Keratinocyte (primary cell): ENCODE measurements around the gene KLHL2. TPM values are rescaled to one million over a fixed set of nuclear protein-coding genes. Genes with fewer than 3 reads are reported as not detected.

ENCODE experiments used
- DNase-seq: peaks from one replicate; pipeline ENCODE4 v3.0.0-alpha.2; 2011; ENCODE audit warnings: low read depth, missing footprints, low spot score
- FAIRE-seq: peaks from 2 replicates; lab custom pipeline; 2011; peaks lifted over from hg19 to GRCh38; lab: Jason Lieb, UNC
- H2AFZ ChIP-seq: 2 replicates; pipeline ENCODE4 v1.6.0; 2012; ENCODE audit warnings: low read length, control low read depth, inconsistent platforms; ENCODE audit not compliant: control insufficient read depth
- H3K27ac ChIP-seq: 2 replicates; pipeline ENCODE4 v1.5.1; 2011; ENCODE audit warnings: low read length; ENCODE audit not compliant: control insufficient read depth, insufficient read depth
- H3K27me3 ChIP-seq: 3 replicates; pipeline ENCODE4 v1.6.0; 2011; ENCODE audit warnings: low read length; ENCODE audit not compliant: control insufficient read depth, insufficient read depth; ENCODE audit errors: extremely low read depth
- H3K36me3 ChIP-seq, 2 experiments: 2 replicates in 1 of 2; 3 replicates in 1 of 2; pipeline ENCODE4 v1.5.1; 2011; ENCODE audit warnings: low read length in 2 of 2, mild to moderate bottlenecking in 1 of 2; ENCODE audit not compliant: control insufficient read depth in 2 of 2, insufficient read depth in 2 of 2; ENCODE audit errors: extremely low read depth in 1 of 2
- H3K4me1 ChIP-seq: 3 replicates; pipeline ENCODE4 v1.5.1; 2011; ENCODE audit warnings: low read length; ENCODE audit not compliant: control insufficient read depth, insufficient read depth; ENCODE audit errors: extremely low read depth
- H3K4me2 ChIP-seq: 3 replicates; pipeline ENCODE4 v1.6.0; 2011; ENCODE audit warnings: low read depth, low read length; ENCODE audit not compliant: control insufficient read depth, insufficient read depth; ENCODE audit errors: extremely low read depth
- H3K4me3 ChIP-seq, 3 experiments: fragments of 200-600 bp in 1 of 3; sonication (generic) in 1 of 3; 2 replicates in 2 of 3; 3 replicates in 1 of 3; pipeline ENCODE4 v1.5.1; 2011 to 2016; ENCODE audit warnings: low read length in 3 of 3, mild to moderate bottlenecking in 3 of 3, control low read depth in 2 of 3, inconsistent platforms in 1 of 3, low read depth in 1 of 3, mixed read lengths in 1 of 3, mixed run types in 1 of 3, moderate library complexity in 1 of 3; ENCODE audit not compliant: control insufficient read depth in 2 of 3, insufficient read depth in 2 of 3; ENCODE audit errors: extremely low read depth in 1 of 3
- H3K79me2 ChIP-seq: 2 replicates; pipeline ENCODE4 v1.6.0; 2012; ENCODE audit warnings: low read length; ENCODE audit not compliant: control insufficient read depth, insufficient read depth
- H3K9ac ChIP-seq: 3 replicates; pipeline ENCODE4 v1.6.0; 2011; ENCODE audit warnings: low read length; ENCODE audit not compliant: control insufficient read depth, insufficient read depth; ENCODE audit errors: extremely low read depth
- H3K9me1 ChIP-seq: 3 replicates; pipeline ENCODE4 v1.6.0; 2011; ENCODE audit warnings: low read length; ENCODE audit not compliant: control insufficient read depth, insufficient read depth; ENCODE audit errors: extremely low read depth
- H3K9me3 ChIP-seq: 2 replicates; pipeline ENCODE4 v1.5.1; 2012; ENCODE audit warnings: low read depth, low read length; ENCODE audit not compliant: control insufficient read depth
- H4K20me1 ChIP-seq: 3 replicates; pipeline ENCODE4 v1.6.0; 2011; ENCODE audit warnings: low read length; ENCODE audit not compliant: control insufficient read depth, insufficient read depth; ENCODE audit errors: extremely low read depth
- CTCF ChIP-seq, 3 experiments: IDR thresholded peaks in 1 of 3; conservative IDR thresholded peaks in 1 of 3; optimal IDR thresholded peaks in 1 of 3; 2 replicates in 2 of 3; 3 replicates in 1 of 3; pipeline versions ENCODE3 to v1.5.1; 2011; ENCODE audit warnings: low read length in 3 of 3, mild to moderate bottlenecking in 3 of 3, moderate library complexity in 2 of 3, control low read depth in 1 of 3, inconsistent platforms in 1 of 3; ENCODE audit not compliant: insufficient read depth in 2 of 3; ENCODE audit errors: extremely low read depth in 1 of 3
- EZH2 ChIP-seq: IDR thresholded peaks from one replicate; pipeline ENCODE4 v1.6.1; 2012; ENCODE audit warnings: inconsistent platforms, mild to moderate bottlenecking, low read length, moderate library complexity
- dilution Hi-C: fragments of 300-500 bp; cut with MboI; formaldehyde crosslinking; loops from one replicate; pipeline ENCODE4 v1.7.0; 2020; ENCODE audit warnings: low sequenced_read_pairs; ENCODE audit not compliant: extremely low pct_ligation_motif_present
- polyA plus RNA-seq, 5 experiments: library from polyadenylated mRNA; depleted of rRNA in 3 of 5; stranded (reverse) in 3 of 5; stranded (forward) in 1 of 5; unstranded in 1 of 5; fragments of >200 nt; gene quantifications; 1 replicate in 1 of 5; 2 replicates in 3 of 5; 3 replicates in 1 of 5; pipeline versions ENCODE4 v1.2.1 to v1.2.3, GENCODE V29; 2011 to 2012; ENCODE audit warnings: missing spikeins in 2 of 5, low read depth in 1 of 5, low replicate concordance in 1 of 5

KLHL2 gene
- polyA plus RNA-seq, 1 donor (not counting 4 experiments of a cell fraction or from before 2014, with no cell fraction given), result 18.5 TPM

GRCh38 chr4:165328101-165328425, 120.7 kb downstream of the KLHL2 start:
- FAIRE-seq, result no peak

GRCh38 chr4:165328708-165329107, 121.3 kb downstream of the KLHL2 start:
- dilution Hi-C loops, result loop anchor here (25.0 kb wide), 1 partner anchor 134 kb away; no protein-coding TSS in a partner anchor
- Histone ChIP-seq H3K27me3 (no peaks in the 10 kb centered on the region), H3K79me2 (peaks cover 63% of the 10 kb centered on the region), H3K27ac (peak overlapping the region; percentile 85), H3K36me3 (peaks cover 11% of the 10 kb centered on the region in 2 experiments), H3K4me2 (peak overlapping the region; percentile 77), H3K4me3 (peak overlapping the region; percentile 68 to 100 (median 83)), H3K9me1 (no peaks in the 10 kb centered on the region), H3K9ac (peak overlapping the region; percentile 89), H2AFZ (no peak overlapping the region), H4K20me1 (peaks cover 34% of the 10 kb centered on the region), H3K4me1 (peaks cover 34% of the 10 kb centered on the region), H3K9me3 (peaks cover 8% of the 10 kb centered on the region)
- TF ChIP-seq CTCF (optimal IDR thresholded peaks at IDR 0.05 in 1 of 3, IDR thresholded peaks at IDR 0.05 in 1 of 3, conservative IDR thresholded peaks at IDR 0.05 in 1 of 3; ENCODE audit: extremely low read depth in 1 of 3, insufficient read depth in 2 of 3, low read length in 3 of 3) (no peak), EZH2 (no peak)
- DNase-seq (no peak), FAIRE-seq (no peak)

More at GRCh38 chr4:165328101-165328425, 120.7 kb downstream of the KLHL2 start:
- peaks cover 56% of the 10 kb centered on the region for H3K79me2 ChIP-seq
- peak overlapping the region; percentile 89 for H3K9ac ChIP-seq
- no peaks in the 10 kb centered on the region for H3K9me1 ChIP-seq
- peaks cover 34% of the 10 kb centered on the region for H3K4me1 ChIP-seq
- H2AFZ ChIP-seq, result no peak overlapping the region
- H3K27ac ChIP-seq, result peak overlapping the region; percentile 85
- H3K9me3 ChIP-seq, result peaks cover 8% of the 10 kb centered on the region
- peaks cover 33% of the 10 kb centered on the region for H4K20me1 ChIP-seq
- dilution Hi-C loops, result loop anchor here (25.0 kb wide), 1 partner anchor 134 kb away; no protein-coding TSS in a partner anchor
- H3K36me3 ChIP-seq, result peaks cover 7 to 11% of the 10 kb centered on the region in 2 experiments
- peak overlapping the region; percentile 77 for H3K4me2 ChIP-seq
- no peak for DNase-seq
- TF ChIP-seq CTCF (optimal IDR thresholded peaks at IDR 0.05 in 1 of 3, IDR thresholded peaks at IDR 0.05 in 1 of 3, conservative IDR thresholded peaks at IDR 0.05 in 1 of 3; ENCODE audit: extremely low read depth in 1 of 3, insufficient read depth in 2 of 3, low read length in 3 of 3) (no peak), EZH2 (no peak)
- H3K27me3 ChIP-seq, result no peaks in the 10 kb centered on the region
- H3K4me3 ChIP-seq, result peak overlapping the region; percentile 68 to 100 (median 83)
